DOHH2 (cell line): ENCODE results near the gene TMPRSS15.

ENCODE experiments used
- CTCF ChIP-seq: fragments of 200-600 bp; sonication (generic); IDR thresholded peaks from one replicate; pipeline ENCODE4 v1.5.1; 2014; ENCODE audit warnings: antibody characterized with exemption, mild to moderate bottlenecking, low read depth, low read length; ENCODE audit not compliant: poor library complexity, severe bottlenecking
- EZH2phosphoT487 ChIP-seq: fragments of 200-600 bp; sonication (generic); IDR thresholded peaks from 2 replicates; pipeline ENCODE4 v1.6.1; 2017; ENCODE audit warnings: borderline replicate concordance, mild to moderate bottlenecking, antibody characterized with exemption, low read length, moderate library complexity, mixed read lengths

GRCh38 chr21:18249672-18250071 is 153.9 kb downstream of the TMPRSS15 start:
- TF ChIP-seq CTCF (no peak), EZH2phosphoT487 (no peak)
